ENCODE results near the gene SYT2.

GRCh38 chr1:202752774-202753173 is 42.5 kb upstream of the SYT2 start:
- TF ChIP-seq EZH2 (IDR thresholded peaks at IDR 0.05; ENCODE audit: borderline replicate concordance, low read depth, low read length): no peak
- TF ChIP-seq TCF7L2 (IDR thresholded peaks at IDR 0.05; ENCODE audit: low read depth, low read length): no peak
- no peak for TF ChIP-seq POU5F1 (IDR thresholded peaks at IDR 0.05; ENCODE audit: borderline replicate concordance, low read depth, low read length, partially characterized antibody)
- TF ChIP-seq PATZ1 (CRISPR knock-in tag; IDR thresholded peaks at IDR 0.05; ENCODE audit: borderline replicate concordance): no peak
- TF ChIP-seq TGIF2 (CRISPR knock-in tag; IDR thresholded peaks at IDR 0.05): no peak
- no peak for TF ChIP-seq CTCF (IDR thresholded peaks at IDR 0.05 in 2 of 3, conservative IDR thresholded peaks at IDR 0.05 in 1 of 3; ENCODE audit: insufficient read depth in 2 of 3, low read depth in 1 of 3, low read length in 3 of 3)
- TF ChIP-seq PYGO2 (tag; IDR thresholded peaks at IDR 0.05): no peak
- no peak for TF ChIP-seq TEAD1 (CRISPR knock-in tag; IDR thresholded peaks at IDR 0.05)
- TF ChIP-seq ZNF740 (CRISPR knock-in tag; IDR thresholded peaks at IDR 0.05): no peak
- TF ChIP-seq ZNF740 (tag; IDR thresholded peaks at IDR 0.05): no peak
- TF ChIP-seq CCAR2 (IDR thresholded peaks at IDR 0.05; ENCODE audit: low read depth, low read length): no peak
- no peak for TF ChIP-seq REST (IDR thresholded peaks at IDR 0.05; ENCODE audit: borderline replicate concordance)
- no peak for TF ChIP-seq REST (CRISPR knock-in tag; IDR thresholded peaks at IDR 0.05; ENCODE audit: low read depth)
